GM18873 (cell line): ENCODE data around the gene CTIF.
"Not testable (repeated sequence)": the region's sequence is repeated elsewhere in the genome, so short reads cannot be mapped to it uniquely, and the experiment has no call there.

Experiments
- ATAC-seq: cut with Tn5 transposase; IDR thresholded peaks from one replicate; pipeline ENCODE4 v1.9.1; 2021; ENCODE audit warnings: mild to moderate bottlenecking, moderate library complexity, moderate number of reproducible peaks; ENCODE audit not compliant: unreplicated experiment, low FRiP score

Gene CTIF

GRCh38 chr18:48698707-48699106, 159.9 kb downstream of the CTIF start:
- ATAC-seq = no peak

DNA sequence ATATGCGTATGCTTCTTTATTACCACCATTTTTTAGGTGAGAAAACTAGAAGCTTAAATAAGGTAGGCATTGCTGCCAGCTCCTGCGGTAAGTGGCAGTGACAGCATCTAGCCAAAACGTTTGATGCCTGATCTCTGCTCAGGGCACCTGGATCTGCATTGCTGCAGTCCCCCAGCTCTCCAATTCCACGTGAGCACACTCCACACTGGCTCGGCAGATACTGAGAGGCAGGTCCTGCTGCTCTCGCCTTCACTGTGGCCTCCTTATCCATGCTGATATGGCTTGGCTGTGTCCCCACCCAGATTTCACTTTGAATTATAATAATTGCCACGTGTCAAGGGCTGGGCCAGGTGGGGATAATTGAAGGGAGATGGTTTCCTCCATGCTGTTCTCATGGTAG, 160.9 kb downstream of the CTIF start:
- ATAC-seq = no peak

GRCh38 chr18:48700446-48700845, 161.6 kb downstream of the CTIF start:
- no peak for ATAC-seq

GRCh38 chr18:48702346-48703027, 163.7 kb downstream of the CTIF start:
- no peak for ATAC-seq

- no peak for ATAC-seq
These were observed 164.2 kb downstream of the CTIF start for GRCh38 chr18:48703028-48703386.

- no peak for ATAC-seq
These were observed 164.6 kb downstream of the CTIF start for GRCh38 chr18:48703418-48703817.

GRCh38 chr18:48705043-48705442, 166.2 kb downstream of the CTIF start:
- ATAC-seq = no peak

DNA sequence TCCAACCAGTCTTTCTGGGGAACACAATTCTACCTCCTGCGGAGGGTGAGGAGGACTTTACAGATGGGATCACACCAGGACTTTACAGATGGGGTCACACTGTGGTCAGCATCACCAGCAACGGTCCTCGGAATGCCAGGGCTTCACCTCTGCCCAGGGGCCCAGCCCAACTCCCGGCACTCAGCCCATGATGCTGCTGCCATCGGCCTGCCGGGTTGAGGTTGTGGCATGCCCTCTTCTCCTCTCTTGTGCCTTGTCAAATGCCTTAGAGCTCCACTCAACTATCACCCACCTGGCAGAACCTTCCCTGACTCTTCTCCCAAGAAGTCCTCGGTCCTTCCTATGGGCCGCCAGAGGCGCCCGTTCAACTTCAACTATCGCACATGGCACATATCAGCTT, 166.7 kb downstream of the CTIF start:
- ATAC-seq = no peak

DNA sequence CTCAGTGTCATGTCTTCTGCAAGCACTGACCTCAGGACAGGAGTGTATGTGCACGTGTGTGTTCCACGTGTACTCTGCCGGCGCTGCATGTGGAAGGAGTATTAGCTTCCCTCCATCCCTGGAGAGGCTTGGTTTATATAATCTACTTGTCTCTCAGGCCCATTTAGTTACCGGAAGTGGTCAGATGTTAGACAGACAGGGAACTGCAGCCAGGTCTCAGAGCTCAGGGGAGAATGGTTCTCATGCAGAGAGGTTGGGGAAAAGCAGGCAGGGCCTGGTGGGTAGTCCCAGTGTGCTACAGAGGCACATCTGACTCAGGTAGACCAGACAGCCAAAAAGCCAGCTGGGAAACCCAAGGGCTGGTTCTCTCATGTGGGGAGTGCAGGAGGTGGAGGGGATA, 167.9 kb downstream of the CTIF start:
- ATAC-seq = no peak

DNA sequence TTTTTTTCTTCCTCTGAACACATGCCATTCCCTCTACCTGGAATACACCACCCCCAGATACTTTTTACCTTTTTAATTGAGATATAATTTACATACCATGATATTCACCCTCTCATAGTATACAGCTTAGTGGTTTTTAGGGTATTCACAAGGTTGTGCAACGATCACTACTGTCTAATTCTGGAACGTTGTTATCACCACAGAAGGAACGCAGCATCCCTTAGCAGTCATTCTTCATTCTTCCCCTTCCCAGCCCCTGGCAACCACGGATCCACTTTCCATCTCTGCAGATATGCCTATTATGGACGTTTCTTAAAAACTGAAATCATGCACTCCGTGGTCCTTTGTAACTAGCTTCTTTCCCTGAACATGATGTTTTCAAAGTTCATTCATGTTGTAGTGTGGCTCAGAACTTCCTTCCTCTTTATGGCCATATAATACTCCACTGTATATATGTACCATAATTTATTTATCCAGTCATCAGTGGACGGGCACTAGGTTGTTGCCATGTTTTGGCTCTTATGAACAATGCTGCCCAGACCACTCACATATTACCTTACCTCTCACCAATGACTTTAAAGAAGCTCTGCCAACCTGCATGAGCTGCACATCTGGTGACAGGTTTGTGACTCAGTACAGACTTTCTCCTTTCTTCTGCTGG, 168.9 kb downstream of the CTIF start:
- ATAC-seq = no peak

DNA sequence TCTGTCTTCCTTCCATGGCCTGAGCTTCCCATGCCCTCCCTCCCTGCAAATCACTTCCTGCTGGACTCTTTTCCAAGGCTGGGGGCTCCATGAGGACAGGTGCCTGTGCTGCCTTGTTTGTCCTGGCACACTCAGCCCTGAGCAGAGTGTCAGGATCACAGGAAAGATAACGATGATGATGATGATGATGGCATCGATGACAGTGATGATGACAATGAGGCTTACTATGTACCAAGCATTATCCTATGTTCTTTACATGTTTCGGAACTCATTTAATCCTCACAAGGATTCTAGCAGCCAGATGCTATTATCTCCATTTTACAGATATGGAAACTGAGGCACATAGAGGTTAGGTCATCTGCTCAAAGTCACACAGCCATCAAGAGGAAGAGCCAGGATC, 170.0 kb downstream of the CTIF start:
- no peak for ATAC-seq

GRCh38 chr18:48709371-48710062, 170.7 kb downstream of the CTIF start:
- ATAC-seq = no peak

- no peak for ATAC-seq
These were observed 173.0 kb downstream of the CTIF start for GRCh38 chr18:48711651-48712486.

- no peak for ATAC-seq
These were observed 174.5 kb downstream of the CTIF start for GRCh38 chr18:48713309-48713708.

- no peak for ATAC-seq
These were observed 176.0 kb downstream of the CTIF start for GRCh38 chr18:48714873-48715272.

DNA sequence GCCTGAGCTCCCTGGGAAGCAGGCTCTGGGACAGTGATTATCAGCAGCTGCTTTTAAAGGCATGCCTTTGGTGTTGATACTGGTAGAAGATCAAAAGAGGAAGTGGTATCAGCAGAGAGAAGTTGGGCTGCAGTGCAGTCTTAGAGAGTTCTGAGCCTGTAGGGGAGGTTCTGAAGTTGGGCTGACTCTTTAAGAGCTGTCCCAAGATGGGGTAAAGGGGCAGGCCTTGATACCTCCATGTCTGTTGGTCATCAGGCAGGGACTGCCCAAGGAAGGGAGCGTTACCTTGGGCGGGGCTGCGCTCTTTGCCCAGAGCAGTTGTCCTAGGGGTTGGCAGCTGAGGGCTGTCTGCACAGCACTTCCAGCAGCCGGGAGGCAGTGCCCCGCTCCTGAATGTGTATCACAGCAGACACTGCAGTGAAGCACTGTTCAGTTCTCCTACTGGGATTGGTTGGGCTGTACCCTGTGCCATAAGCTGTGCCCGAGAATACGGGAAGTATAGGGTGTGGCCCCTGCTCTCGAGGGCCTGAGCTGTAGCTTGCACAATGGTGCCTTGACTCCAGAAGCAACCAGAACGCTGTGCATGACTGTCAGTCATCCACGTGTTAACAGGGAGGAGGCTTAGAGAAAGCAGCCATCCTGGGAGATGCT, 177.0 kb downstream of the CTIF start:
- no peak for ATAC-seq

GRCh38 chr18:48717227-48717626, 178.4 kb downstream of the CTIF start:
- not testable (repeated sequence) for ATAC-seq

DNA sequence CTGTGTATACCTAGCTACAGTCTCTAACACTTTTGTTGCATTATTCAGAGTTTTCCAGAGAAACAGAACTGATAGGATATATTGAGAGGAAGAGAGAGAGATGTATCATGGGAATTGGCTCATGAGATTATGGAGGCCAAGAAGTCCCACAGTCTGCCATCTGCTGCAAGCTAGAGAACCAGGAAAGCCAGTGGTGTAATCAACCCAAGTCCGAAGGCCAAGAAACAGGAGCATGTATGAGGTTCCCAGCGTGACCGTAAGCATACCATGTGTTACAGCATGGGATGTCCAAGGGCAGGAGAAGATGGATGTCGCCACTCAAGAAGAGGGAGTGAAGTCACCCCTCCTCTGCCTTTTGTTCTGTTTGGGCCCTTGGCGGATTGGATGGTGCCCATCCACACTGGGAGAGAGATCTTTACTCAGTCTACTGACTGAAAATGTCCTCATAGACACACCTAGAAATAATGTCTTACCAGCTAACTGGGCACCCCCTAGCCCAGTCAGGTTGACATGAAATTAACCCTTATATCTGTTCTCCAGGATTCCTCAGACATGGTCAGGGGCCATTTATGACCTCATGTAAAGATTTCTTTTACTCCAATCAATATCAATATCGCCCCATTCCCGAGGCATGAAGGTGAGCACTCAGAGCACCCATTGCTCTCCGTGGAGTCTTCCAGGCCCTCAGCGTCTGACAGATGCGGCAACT, 179.6 kb downstream of the CTIF start:
- no peak for ATAC-seq

GRCh38 chr18:48719388-48719787, 180.6 kb downstream of the CTIF start:
- no peak for ATAC-seq
